LNCaP clone FGC (cell line): ENCODE data around the gene VPS54.

Experiments used
- DNase-seq: peaks from one replicate; pipeline ENCODE4 v3.0.0-alpha.2; 2011; ENCODE audit warnings: low read depth
- H3K4me3 ChIP-seq: 2 replicates; pipeline ENCODE4 v1.5.1; 2011; ENCODE audit warnings: mild to moderate bottlenecking, low read depth, low read length, control low read depth
- TF ChIP-seq, protein P1 (sequence below): IDR thresholded peaks from 2 replicates; pipeline ENCODE4 v1.5.1; 2012; ENCODE audit warnings: mild to moderate bottlenecking; ENCODE audit not compliant: control insufficient read depth, insufficient read depth; ENCODE audit errors: extremely low read depth

Gene VPS54

DNA sequence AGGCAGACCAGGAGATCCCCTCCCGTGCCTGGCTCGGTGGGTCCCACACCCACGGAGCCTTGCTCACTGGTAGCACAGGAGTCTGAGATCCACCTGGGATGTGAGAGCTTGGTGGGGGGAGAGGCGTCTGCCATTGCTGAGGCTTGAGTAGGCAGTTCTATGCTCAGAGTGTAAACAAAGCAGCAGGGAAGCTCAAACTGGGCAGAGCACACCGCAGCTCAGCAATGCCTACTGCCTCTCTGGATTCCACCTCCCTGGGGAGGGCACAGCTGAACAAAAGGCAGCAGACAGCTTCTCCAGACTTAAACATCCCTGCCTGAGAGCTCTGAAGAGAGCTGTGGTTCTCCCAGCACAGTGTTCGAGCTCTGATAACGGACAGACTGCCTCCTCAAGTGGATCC lies 92.4 kb downstream of the VPS54 start:
- H3K4me3 ChIP-seq, result no peak overlapping the region
- TF ChIP-seq, protein P1, sequence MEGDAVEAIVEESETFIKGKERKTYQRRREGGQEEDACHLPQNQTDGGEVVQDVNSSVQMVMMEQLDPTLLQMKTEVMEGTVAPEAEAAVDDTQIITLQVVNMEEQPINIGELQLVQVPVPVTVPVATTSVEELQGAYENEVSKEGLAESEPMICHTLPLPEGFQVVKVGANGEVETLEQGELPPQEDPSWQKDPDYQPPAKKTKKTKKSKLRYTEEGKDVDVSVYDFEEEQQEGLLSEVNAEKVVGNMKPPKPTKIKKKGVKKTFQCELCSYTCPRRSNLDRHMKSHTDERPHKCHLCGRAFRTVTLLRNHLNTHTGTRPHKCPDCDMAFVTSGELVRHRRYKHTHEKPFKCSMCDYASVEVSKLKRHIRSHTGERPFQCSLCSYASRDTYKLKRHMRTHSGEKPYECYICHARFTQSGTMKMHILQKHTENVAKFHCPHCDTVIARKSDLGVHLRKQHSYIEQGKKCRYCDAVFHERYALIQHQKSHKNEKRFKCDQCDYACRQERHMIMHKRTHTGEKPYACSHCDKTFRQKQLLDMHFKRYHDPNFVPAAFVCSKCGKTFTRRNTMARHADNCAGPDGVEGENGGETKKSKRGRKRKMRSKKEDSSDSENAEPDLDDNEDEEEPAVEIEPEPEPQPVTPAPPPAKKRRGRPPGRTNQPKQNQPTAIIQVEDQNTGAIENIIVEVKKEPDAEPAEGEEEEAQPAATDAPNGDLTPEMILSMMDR, result no peak
- DNase-seq, result no peak

DNA sequence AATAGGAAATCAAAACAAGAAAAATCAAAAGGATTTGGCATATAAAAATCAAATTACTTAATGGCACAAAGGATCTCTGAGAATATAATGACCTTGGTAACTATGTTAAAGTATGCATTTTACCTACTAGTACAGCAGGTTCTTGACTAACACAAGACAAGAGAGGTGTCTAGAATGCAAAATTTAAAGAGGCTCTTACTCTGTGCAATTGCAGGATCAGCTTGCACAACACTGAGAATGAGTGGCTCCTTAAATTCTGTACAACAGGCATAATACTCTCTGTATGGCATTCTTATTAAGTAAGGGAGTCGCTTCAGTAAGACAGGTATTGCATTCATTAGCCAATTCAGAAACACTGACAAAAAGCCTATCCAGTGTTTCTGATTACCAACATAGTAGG lies 104.9 kb downstream of the VPS54 start:
- TF ChIP-seq, protein P1, result no peak

DNA sequence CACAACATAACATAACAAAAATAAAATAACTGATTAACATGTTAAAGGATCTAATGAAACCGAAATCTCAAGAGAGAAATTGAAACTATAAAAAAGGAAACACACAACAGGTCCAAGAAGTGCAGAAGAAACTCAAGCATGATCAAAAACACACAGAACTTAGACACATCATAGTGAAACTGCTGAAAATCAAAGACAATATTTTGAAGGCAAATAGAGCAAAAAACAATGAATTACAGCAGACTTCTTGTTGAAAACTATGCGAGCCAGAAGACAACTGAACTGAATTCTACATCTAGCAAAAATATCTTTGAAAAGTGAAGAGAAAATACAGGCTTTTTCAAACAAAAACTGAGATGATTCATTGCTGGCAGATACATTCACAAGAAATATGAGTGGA lies 116.2 kb downstream of the VPS54 start:
- no peak overlapping the region for H3K4me3 ChIP-seq
- no peak for DNase-seq
- TF ChIP-seq, protein P1, result no peak

More for the DNA sequence above, 104.9 kb downstream of the VPS54 start:
- H3K4me3 ChIP-seq, result no peak overlapping the region
- no peak for DNase-seq

DNA sequence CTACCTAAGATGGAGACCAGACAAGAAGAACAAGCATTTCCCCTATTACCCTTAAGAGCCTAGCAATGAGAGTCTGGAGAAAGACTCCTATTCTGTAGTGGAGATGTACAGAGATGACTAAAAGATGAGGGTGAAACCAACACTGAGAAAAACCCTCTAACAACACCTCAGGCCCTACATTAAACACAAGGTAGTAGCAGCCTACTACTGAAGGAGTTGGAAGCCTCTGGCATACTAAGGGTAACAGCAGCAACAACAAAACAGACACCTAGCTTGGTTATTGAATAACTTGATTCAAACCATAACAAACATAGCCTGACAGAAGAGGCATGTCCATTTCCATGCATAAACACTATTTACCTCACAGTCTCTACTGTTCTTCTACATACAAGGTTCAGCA lies 117.1 kb downstream of the VPS54 start:
- H3K4me3 ChIP-seq, result no peak overlapping the region
- TF ChIP-seq, protein P1, result no peak
- no peak for DNase-seq

DNA sequence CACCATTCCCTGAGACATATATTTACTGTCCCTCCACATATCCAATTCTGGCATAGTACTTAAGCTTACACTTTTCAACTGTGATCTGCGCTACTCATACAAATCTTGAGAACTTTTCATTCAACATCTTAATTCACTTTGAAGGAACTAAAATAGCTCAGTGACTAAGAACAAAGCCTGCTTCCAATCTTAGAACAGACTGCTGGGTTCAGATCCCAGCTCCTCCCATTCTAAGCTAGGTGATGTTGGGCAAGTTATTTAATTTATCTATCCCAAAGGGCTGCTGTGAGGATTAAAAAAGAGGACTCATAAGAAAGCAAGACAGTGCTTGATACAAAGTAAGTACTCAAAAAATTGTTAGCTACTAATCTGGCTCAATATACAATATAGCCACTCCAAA lies 119.6 kb downstream of the VPS54 start:
- TF ChIP-seq, protein P1, result no peak
- no peak overlapping the region for H3K4me3 ChIP-seq
- no peak for DNase-seq

DNA sequence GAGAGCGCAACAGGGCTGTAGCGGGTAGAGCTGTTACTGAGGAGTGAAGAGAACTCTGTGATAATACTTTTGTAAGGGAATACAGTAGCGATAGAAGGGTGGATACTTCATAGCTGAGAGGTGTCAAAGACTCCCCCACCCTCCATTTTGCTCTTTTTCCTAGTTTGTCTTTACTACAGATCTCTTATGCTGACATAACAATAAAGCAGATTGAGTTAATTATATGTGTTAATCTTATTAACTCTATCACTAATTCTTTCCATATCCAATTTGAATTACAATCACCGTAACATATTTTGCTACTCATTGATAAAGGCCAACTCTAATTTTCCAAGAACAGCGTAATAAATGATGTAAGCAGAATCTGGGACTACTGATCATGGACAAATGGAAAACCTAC lies 120.4 kb downstream of the VPS54 start:
- TF ChIP-seq, protein P1, result no peak
- DNase-seq, result no peak
- H3K4me3 ChIP-seq, result no peak overlapping the region

DNA sequence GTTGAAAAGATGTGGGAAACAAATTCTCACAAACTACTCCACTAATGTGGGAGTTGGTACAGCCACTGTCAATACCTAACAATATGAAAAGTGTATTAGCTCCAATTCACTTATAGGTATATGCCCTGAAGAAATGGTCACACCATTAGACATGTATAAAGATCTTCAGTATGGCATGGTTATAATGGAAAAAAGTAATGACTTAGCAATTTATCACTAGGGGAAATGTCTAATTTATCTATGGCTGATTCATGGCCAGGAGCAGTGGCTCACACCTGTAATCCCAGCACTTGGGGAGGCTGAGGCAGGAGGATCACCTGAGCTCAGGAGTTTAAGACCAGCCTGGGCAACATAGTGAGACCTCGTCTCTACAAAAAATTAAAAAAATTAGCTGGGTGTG lies 125.1 kb downstream of the VPS54 start:
- DNase-seq, result no peak
- TF ChIP-seq, protein P1, result no peak
- no peak overlapping the region for H3K4me3 ChIP-seq
